NT2/D1 (cell line): ENCODE results near the gene C22orf42.
"Not testable (repeated sequence)": the region's sequence is repeated elsewhere in the genome, so short reads cannot be mapped to it uniquely, and the experiment has no call there.

ENCODE experiments used
- SUZ12 ChIP-seq: IDR thresholded peaks from 2 replicates; pipeline ENCODE4 v1.6.1; 2011; ENCODE audit not compliant: insufficient read length, insufficient read depth; ENCODE audit errors: extremely low read depth
- YY1 ChIP-seq: IDR thresholded peaks from 2 replicates; pipeline ENCODE4 v1.6.1; 2011; ENCODE audit not compliant: insufficient read length, insufficient read depth
- ZNF274 ChIP-seq: IDR thresholded peaks from 2 replicates; pipeline ENCODE4 v1.6.1; 2011; ENCODE audit warnings: mild to moderate bottlenecking, low read depth, low read length

DNA sequence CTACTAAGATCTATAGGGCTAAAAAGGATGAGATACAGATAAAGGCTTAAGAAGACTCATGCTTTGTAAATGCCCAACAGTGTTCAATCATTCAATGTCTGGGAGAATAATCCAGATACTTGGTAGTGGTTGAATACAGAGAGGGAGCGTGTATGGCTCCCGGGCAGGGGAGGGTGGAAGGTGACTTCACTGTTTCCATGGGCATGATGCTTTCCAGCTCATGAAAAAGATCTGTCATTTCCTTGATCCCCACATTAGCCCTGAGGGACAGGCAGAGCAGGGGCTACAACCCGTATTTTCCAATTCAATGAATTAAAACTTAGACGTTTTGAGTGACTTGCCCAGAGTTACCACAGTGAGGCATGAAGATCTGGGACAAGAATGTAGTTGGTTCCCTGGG, 4.4 kb downstream of the C22orf42 start:
- not testable (repeated sequence) for TF ChIP-seq YY1, ZNF274, SUZ12
